D721Med (cell line): ENCODE data around the gene SIMC1.

Source experiments
- DNase-seq: peaks from one replicate; pipeline ENCODE4 v3.0.0; 2011; ENCODE audit warnings: low spot score; ENCODE audit not compliant: insufficient read length
- FAIRE-seq: peaks from 2 replicates; lab custom pipeline; 2011; peaks lifted over from hg19 to GRCh38; lab: Jason Lieb, UNC
- TF ChIP-seq, protein P1 (sequence below): IDR thresholded peaks from 2 replicates; pipeline ENCODE4 v1.5.1; 2012; ENCODE audit warnings: mild to moderate bottlenecking, control low read depth; ENCODE audit not compliant: insufficient read depth; ENCODE audit errors: missing control alignments

The SIMC1 gene

DNA sequence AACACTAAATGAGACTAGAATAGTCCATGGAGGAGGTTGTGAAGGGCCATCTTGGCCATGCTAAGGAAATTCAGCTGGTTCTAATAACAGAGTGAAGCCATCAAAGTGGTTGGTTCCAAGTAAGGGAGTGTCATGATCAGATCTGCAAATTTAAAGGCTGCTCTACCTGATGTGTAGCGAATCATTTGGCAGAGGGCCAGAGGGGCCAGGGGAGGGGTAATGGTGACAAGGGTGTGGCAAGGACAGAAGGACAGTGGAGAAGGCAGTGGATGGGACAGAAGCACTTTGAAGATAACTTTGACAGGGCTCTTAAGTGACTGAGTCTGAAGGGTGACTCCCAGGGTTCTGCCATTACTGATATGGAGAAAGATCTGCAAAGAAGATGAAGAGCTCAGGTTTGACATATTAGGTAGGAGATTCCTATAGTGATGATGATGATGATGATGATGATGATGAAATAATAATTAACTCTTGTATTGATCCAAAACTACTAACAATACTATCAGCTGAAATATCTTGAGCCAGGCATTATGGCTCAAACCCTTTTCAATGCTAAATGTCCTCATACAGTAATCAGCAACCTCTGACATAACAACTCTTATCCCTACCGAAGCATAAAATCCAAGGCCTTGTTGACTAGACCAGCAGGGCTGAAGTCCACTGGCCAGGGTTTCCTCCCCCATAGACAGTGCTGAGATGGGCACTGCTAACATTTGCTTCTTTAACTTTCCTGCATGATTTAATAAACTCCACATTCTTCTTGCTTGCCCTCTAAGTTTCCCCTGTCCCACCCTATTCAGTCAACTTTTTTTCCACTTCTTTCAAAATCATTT, 103.3 kb downstream of the SIMC1 start:
- TF ChIP-seq, protein P1, sequence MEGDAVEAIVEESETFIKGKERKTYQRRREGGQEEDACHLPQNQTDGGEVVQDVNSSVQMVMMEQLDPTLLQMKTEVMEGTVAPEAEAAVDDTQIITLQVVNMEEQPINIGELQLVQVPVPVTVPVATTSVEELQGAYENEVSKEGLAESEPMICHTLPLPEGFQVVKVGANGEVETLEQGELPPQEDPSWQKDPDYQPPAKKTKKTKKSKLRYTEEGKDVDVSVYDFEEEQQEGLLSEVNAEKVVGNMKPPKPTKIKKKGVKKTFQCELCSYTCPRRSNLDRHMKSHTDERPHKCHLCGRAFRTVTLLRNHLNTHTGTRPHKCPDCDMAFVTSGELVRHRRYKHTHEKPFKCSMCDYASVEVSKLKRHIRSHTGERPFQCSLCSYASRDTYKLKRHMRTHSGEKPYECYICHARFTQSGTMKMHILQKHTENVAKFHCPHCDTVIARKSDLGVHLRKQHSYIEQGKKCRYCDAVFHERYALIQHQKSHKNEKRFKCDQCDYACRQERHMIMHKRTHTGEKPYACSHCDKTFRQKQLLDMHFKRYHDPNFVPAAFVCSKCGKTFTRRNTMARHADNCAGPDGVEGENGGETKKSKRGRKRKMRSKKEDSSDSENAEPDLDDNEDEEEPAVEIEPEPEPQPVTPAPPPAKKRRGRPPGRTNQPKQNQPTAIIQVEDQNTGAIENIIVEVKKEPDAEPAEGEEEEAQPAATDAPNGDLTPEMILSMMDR = no peak
- no peak for DNase-seq
- FAIRE-seq = no peak

DNA sequence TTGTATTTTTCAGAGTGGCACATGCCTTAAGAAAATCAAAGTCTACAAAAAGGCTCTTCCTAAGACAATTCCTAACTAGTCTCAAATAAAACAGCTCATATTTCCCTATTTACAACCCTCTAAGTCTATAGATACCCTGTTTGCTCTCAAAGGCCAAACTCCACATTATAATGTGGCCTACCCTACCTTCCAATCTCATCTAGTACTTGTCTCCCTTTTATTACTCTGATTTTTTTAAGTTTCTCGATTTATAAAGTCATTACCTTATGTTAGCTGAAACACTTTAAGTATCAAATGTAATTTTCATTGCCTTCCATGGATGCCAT, 103.9 kb downstream of the SIMC1 start:
- TF ChIP-seq, protein P1 = no peak
- FAIRE-seq (no peak), DNase-seq (no peak)

DNA sequence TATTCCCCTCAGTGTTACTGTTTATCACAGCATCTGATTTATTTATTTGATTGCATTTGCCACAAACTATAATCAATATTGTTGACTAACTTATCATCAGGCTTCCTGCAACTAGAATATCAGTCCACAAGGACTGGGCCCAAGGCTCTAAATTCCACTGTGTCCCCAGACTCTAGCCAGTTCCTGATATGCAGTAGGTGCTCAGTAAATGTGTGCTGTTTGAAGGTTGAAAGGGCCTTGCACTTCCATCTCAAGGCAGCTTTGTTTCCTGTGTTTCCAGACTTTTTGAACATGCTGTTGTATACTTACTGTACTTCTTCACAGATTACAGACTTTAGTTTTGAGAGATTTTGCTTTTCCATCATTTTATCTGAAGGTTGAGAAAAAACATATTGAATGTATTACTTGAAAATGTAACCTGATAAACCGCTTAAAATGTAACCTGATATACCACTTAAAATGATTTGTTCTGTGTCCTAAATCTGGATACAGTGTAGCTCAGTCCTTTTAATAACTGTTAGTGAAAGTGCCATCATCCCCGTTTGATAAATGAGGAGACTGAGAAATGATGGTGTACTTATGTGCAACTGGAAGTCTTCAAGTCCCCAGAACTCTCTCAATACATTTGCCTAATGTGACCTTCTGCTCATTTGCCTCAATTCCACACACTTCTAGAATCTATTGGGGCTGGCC, 104.7 kb downstream of the SIMC1 start:
- DNase-seq (no peak), FAIRE-seq (no peak)
- TF ChIP-seq, protein P1 = no peak

DNA sequence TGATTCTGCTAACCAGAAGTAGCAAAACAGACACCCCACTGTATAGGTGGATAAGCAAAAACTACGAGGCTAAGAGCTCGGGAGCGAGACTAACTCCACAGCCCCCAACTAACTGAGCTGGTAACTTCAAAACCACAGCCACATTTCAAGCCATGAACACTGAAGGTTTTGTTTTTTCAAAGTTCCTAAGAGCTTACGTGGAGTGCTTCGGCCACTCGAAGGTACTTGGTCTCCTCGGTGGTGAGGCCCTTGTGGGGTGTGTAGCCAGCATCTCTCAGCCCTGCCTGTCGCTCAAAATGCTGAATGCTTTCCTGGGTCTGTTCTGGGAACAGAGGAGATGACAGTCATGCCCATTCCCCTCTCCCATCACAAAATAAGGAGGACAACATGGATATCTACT, 112.2 kb downstream of the SIMC1 start:
- no peak for DNase-seq
- FAIRE-seq = no peak
- TF ChIP-seq, protein P1 = no peak

DNA sequence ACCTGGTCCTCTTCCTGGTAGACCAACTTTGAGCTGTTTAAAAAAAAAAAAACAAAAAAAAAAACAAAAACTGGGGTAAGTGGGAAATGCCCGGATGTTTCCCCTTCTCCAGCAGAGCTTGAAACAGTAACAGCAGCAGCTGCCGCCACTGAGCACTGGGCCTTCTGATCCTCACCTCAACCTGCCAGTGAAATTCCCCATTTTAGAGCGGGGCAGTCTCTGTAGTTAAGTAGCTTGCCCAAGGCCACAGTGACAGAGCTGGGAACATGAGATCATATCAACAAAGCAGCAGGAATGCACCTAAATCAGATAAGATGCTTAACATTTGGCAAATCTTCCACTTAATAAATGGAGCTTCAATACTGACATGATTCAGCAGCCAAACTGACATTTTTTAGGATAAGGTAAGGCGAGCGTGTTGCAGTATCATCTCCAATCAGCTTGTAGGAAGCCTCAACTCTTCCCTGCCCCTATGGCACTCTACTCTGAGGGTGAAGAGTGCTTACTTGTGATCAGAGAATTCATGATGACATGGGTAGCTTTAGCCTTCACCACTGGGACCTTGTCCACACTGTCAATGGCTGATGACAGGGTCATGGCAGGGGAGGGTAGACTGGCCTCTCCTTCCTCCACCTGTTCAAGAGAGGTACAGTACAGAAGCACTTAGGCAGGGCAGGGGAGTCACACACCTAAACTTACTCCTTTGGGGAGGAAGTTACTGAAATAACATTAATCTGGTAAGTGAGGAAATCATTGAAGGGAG, 114.1 kb downstream of the SIMC1 start:
- FAIRE-seq (no peak), DNase-seq (no peak)
- TF ChIP-seq, protein P1 = no peak

DNA sequence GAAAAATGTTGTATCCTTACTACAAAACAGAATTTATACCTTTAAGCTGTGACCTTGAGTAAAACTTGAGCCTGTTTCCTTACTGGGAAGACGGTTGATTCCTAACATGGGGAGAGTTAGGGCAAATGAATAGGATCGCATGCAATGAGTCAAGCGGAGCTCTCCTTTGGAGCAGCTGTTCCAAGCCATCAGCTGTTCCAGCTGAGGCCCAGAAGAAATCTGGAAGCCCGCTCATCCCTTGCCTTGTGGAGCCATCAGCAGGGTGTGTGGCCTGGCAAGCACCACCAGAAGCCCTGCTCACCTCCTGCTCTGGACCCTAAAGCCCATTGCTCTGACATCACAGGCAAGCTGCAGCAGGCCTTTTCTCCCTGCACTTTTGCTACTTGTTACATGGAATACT, 115.3 kb downstream of the SIMC1 start:
- TF ChIP-seq, protein P1 = no peak
- FAIRE-seq (no peak), DNase-seq (no peak)
